Measurements from ENCODE around the gene WASHC4.

The WASHC4 gene

DNA sequence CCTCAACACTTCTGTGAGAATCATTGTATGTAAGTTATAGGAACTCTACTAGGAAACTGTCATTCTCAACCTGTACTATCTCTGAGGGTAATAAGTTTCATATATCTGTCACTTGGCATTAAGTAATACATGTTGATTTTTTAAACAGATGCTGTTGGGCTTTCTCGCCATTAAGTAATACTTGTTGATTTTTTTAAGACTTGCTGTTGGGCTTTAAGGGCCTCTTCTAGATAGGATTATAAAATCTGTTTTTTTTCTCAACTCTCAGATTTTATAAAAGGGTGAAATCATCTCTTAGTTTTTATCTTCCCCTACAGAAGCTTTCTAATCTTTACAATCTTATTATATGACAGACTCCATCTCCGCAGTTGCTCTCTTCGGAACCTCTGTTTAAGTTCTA is 5.6 kb downstream of the WASHC4 start:
- Histone ChIP-seq H3K27me3 (ENCODE audit: control insufficient read depth, insufficient read depth, low read length) (no peaks in the 10 kb centered on the region), H3K4me1 (ENCODE audit: control insufficient read depth, insufficient read depth, low read length) (no peaks in the 10 kb centered on the region), H3K4me3 (ENCODE audit: low read length) (no peak overlapping the region), H3K36me3 (ENCODE audit: control insufficient read depth, insufficient read depth, low read length) (peaks cover 5% of the 10 kb centered on the region; the same call in 1 of the 2 replicates), H3K9me3 (ENCODE audit: control insufficient read depth, insufficient read depth, low read length) (no peaks in the 10 kb centered on the region), H3K27ac (ENCODE audit: low read length) (no peak overlapping the region)
- no peak for DNase-seq (ENCODE audit: low read depth, low spot score)
- no CpG with 5 or more reads among the region's 3 CpGs for WGBS (ENCODE audit: insufficient coverage, insufficient read length)

DNA sequence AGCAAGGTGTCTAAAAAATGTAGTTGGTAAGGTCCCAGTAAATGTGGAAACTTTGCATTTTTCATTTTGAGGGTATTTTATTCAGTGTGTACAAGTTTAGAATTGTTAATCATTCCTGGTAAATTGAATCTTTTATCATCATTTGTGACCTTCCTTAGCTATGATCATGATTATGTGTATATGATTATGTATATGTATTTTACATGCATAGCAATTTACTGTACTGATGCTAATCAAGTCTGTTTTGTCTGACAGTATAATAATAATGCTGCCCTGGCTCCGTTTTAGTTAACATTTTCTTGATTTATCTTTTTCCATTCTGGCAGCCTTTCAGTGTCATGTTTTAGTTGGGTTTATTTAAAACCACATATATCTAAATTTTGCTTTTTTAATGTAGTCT is 9.4 kb downstream of the WASHC4 start:
- no peaks in the 10 kb centered on the region for H3K4me1 ChIP-seq (ENCODE audit: control insufficient read depth, insufficient read depth, low read length)
- no CpG with 5 or more reads among the region's 1 CpG for WGBS (ENCODE audit: insufficient coverage, insufficient read length)
- H3K4me3 ChIP-seq (ENCODE audit: low read length), result no peak overlapping the region
- H3K9me3 ChIP-seq (ENCODE audit: control insufficient read depth, insufficient read depth, low read length), result no peaks in the 10 kb centered on the region
- no peaks in the 10 kb centered on the region for H3K27me3 ChIP-seq (ENCODE audit: control insufficient read depth, insufficient read depth, low read length)
- no peak overlapping the region for H3K27ac ChIP-seq (ENCODE audit: low read length)
- peaks cover 5% of the 10 kb centered on the region; the same call in 1 of the 2 replicates for H3K36me3 ChIP-seq (ENCODE audit: control insufficient read depth, insufficient read depth, low read length)
- DNase-seq (ENCODE audit: low read depth, low spot score), result no peak

DNA sequence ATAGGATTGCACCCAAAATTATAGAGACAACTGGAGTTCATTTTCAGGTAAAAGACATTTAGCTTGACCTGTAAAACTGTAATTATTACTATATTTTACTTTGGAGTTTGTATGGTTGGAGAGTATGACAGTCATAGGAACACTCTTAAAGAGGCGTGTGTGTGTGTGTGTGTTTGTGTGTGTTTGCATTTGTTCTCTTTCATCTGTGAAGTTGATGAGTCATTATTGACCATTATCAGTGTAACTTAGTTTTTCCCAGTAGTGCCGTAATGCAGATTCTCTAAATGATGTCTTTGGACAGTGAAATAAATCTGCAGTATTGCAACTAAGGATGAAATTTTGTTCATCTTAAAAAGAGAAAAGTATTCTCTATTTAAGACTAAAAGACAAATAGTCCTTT is 13.0 kb downstream of the WASHC4 start:
- H3K4me1 ChIP-seq (ENCODE audit: control insufficient read depth, insufficient read depth, low read length), result no peaks in the 10 kb centered on the region
- H3K9me3 ChIP-seq (ENCODE audit: control insufficient read depth, insufficient read depth, low read length), result no peaks in the 10 kb centered on the region
- H3K36me3 ChIP-seq (ENCODE audit: control insufficient read depth, insufficient read depth, low read length), result peaks cover 5% of the 10 kb centered on the region; the same call in 1 of the 2 replicates
- WGBS (ENCODE audit: insufficient coverage, insufficient read length), result no CpG with 5 or more reads among the region's 2 CpGs
- DNase-seq (ENCODE audit: low read depth, low spot score), result no peak
- no peak overlapping the region for H3K27ac ChIP-seq (ENCODE audit: low read length)
- H3K27me3 ChIP-seq (ENCODE audit: control insufficient read depth, insufficient read depth, low read length), result no peaks in the 10 kb centered on the region
- no peak overlapping the region for H3K4me3 ChIP-seq (ENCODE audit: low read length)

DNA sequence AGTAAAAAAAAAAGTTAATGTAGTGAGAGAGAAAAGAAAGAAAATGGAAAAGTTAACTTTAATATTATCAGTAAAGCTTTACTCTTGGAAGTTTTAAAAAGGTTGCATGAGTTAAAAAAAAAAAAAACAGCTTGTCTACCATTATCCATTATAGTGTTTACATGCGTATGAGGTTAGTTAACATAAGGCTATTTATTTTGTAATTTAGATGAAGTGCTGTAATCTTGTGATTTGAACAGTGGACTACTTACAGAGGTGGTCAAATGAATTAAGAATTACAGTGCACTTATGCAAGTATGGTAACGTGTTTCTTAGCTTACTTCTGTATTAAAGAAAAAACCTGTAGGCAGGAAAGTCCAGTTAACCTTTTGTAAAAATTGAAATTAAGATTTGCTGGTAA is 30.7 kb downstream of the WASHC4 start:
- no CpG with 5 or more reads among the region's 2 CpGs for WGBS (ENCODE audit: insufficient coverage, insufficient read length)
- no peaks in the 10 kb centered on the region; the same call in 1 of the 2 replicates for H3K36me3 ChIP-seq (ENCODE audit: control insufficient read depth, insufficient read depth, low read length)
- H3K9me3 ChIP-seq (ENCODE audit: control insufficient read depth, insufficient read depth, low read length), result no peaks in the 10 kb centered on the region
- no peak overlapping the region for H3K4me3 ChIP-seq (ENCODE audit: low read length)
- no peaks in the 10 kb centered on the region for H3K27me3 ChIP-seq (ENCODE audit: control insufficient read depth, insufficient read depth, low read length)
- no peaks in the 10 kb centered on the region for H3K4me1 ChIP-seq (ENCODE audit: control insufficient read depth, insufficient read depth, low read length)
- DNase-seq (ENCODE audit: low read depth, low spot score), result no peak
- no peak overlapping the region for H3K27ac ChIP-seq (ENCODE audit: low read length)

DNA sequence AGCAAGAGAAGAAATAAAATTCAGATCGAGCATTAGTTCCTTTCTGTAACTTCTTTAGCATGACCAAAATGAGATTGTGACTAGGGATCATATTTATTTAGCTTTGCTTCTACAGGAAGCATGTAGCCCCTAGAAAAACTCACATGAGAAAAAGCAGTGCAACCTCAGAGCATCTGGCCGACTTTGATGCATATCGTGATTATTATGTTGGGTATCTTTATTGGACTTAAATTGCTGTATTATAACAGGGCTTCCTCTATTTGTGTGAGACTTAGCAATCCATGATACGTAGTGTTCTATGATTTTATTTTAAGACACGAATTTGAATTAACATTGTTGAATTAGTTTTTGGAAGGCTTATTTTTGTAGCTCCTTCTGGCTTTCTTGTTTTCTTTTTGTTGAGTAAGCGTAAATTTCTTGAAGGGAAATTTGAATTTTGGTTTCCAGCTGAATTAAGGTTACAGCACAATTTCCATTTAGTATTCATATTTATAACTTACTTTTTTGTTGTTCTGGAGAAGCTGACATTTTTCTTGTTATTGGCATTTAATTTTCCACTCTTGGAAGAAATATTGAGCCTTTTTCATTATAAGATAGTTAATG is 33.9 kb downstream of the WASHC4 start:
- no peaks in the 10 kb centered on the region for H3K4me1 ChIP-seq (ENCODE audit: control insufficient read depth, insufficient read depth, low read length)
- H3K27me3 ChIP-seq (ENCODE audit: control insufficient read depth, insufficient read depth, low read length), result no peaks in the 10 kb centered on the region
- H3K4me3 ChIP-seq (ENCODE audit: low read length), result no peak overlapping the region
- H3K9me3 ChIP-seq (ENCODE audit: control insufficient read depth, insufficient read depth, low read length), result no peaks in the 10 kb centered on the region
- WGBS (ENCODE audit: insufficient coverage, insufficient read length), result no CpG with 5 or more reads among the region's 6 CpGs
- H3K27ac ChIP-seq (ENCODE audit: low read length), result no peak overlapping the region
- DNase-seq (ENCODE audit: low read depth, low spot score), result no peak
- H3K36me3 ChIP-seq (ENCODE audit: control insufficient read depth, insufficient read depth, low read length), result no peaks in the 10 kb centered on the region; the same call in 1 of the 2 replicates

DNA sequence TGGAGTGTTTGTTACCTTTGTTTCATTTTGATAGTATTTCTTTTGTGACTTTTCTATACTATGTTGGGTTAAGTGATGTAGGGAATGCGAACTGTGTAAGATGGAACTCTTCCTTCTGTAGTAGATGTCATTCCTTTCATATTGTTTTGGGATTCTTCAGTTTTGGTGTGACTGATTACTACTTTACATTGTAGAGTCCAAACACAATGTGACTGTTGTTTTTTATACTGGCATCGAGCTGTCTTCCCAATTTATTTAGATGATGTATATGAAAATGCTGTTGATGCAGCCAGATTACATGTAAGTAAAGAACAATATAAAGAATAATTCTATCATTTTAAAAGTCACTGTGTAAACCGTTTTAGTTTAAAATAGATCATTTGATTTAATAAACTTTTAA is 34.7 kb downstream of the WASHC4 start:
- Histone ChIP-seq H3K27me3 (ENCODE audit: control insufficient read depth, insufficient read depth, low read length) (no peaks in the 10 kb centered on the region), H3K4me3 (ENCODE audit: low read length) (no peak overlapping the region), H3K4me1 (ENCODE audit: control insufficient read depth, insufficient read depth, low read length) (no peaks in the 10 kb centered on the region), H3K9me3 (ENCODE audit: control insufficient read depth, insufficient read depth, low read length) (no peaks in the 10 kb centered on the region), H3K36me3 (ENCODE audit: control insufficient read depth, insufficient read depth, low read length) (no peaks in the 10 kb centered on the region; the same call in 1 of the 2 replicates), H3K27ac (ENCODE audit: low read length) (no peak overlapping the region)
- no CpG with 5 or more reads among the region's 3 CpGs for WGBS (ENCODE audit: insufficient coverage, insufficient read length)
- DNase-seq (ENCODE audit: low read depth, low spot score), result no peak

DNA sequence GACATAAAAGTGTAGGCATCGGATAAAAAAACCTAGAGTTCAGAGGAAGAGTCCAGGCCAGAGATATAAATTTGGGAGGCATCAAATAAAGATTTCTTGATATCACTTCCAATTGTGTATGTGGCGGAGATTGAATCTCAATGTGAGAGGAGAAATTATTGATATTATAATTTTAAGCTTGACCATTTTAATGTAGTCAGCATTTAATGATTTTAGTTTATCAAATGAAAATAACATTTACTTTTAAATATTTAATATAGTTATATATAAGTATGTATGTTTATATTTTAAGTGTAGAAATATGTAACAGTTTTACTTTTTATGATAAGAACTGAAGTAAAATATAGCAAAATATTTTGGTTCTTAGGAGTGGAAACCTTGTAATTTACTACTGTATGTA is 48.7 kb downstream of the WASHC4 start:
- Histone ChIP-seq H3K27me3 (ENCODE audit: control insufficient read depth, insufficient read depth, low read length) (no peaks in the 10 kb centered on the region), H3K9me3 (ENCODE audit: control insufficient read depth, insufficient read depth, low read length) (no peaks in the 10 kb centered on the region), H3K4me3 (ENCODE audit: low read length) (no peak overlapping the region), H3K27ac (ENCODE audit: low read length) (no peak overlapping the region), H3K4me1 (ENCODE audit: control insufficient read depth, insufficient read depth, low read length) (no peaks in the 10 kb centered on the region), H3K36me3 (ENCODE audit: control insufficient read depth, insufficient read depth, low read length) (no peaks in the 10 kb centered on the region; the same call in 1 of the 2 replicates)
- no peak for DNase-seq (ENCODE audit: low read depth, low spot score)
- WGBS (ENCODE audit: insufficient coverage, insufficient read length), result no CpG with 5 or more reads among the region's 2 CpGs

DNA sequence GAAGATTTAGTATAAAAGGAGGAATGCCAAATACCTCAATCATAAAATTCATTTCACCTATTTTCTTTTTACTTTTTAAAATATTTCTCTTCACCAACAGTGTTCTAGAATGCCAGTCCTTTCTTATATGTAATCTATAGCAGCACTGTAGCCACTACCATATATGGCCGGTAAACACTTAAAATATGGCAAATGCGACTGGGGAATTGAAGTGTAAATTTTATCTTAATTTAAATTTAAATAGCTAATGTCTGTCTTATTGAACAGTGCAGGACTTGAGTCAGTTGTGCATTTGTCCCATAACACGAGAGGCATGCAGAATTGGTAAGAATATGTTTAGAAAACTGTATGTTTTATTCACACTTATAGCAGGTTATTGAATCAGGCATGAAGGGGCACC is 50.1 kb downstream of the WASHC4 start:
- H3K9me3 ChIP-seq (ENCODE audit: control insufficient read depth, insufficient read depth, low read length), result no peaks in the 10 kb centered on the region
- WGBS (ENCODE audit: insufficient coverage, insufficient read length), result no CpG with 5 or more reads among the region's 3 CpGs
- DNase-seq (ENCODE audit: low read depth, low spot score), result no peak
- H3K27ac ChIP-seq (ENCODE audit: low read length), result no peak overlapping the region
- no peaks in the 10 kb centered on the region; the same call in 1 of the 2 replicates for H3K36me3 ChIP-seq (ENCODE audit: control insufficient read depth, insufficient read depth, low read length)
- H3K27me3 ChIP-seq (ENCODE audit: control insufficient read depth, insufficient read depth, low read length), result no peaks in the 10 kb centered on the region
- no peaks in the 10 kb centered on the region for H3K4me1 ChIP-seq (ENCODE audit: control insufficient read depth, insufficient read depth, low read length)
- no peak overlapping the region for H3K4me3 ChIP-seq (ENCODE audit: low read length)

DNA sequence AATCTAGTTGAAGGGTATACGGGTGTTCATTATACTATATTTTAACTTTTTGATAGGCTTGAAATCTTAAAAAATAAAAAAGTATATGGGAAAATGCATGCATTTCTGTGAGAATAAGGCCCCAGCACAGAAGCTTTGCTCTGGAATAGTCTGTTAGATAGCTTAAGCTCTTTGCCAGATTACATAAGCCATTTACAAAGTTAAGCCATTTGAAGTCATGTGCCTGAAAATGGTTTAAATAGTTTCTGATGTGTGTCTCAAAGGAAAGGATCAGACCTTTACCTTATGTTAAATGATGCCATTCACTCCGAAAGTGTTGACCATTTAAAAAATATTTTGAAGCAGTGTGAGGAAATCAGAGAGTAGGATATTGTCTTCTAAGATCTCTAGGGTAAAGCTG is 51.3 kb downstream of the WASHC4 start:
- no CpG with 5 or more reads among the region's 2 CpGs for WGBS (ENCODE audit: insufficient coverage, insufficient read length)

DNA sequence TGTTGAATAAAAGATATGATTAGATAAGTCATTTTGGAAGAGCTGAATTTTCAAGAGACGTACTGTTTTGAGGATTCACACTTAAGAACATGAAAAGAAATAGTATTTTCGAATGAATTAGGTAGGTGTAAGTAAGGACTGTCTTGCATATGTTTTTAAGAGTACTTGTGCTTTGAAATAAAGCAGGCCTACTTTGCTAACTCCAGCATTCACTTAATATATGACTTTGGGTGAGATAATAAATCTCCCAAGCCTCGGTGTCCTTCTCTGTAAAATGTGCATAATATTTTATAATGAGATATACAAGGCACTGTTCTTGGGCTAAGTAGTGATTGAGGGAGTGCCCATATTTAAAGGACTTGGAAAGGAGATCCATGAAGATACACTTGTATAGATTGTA is 54.6 kb downstream of the WASHC4 start:
- Histone ChIP-seq H3K4me1 (ENCODE audit: control insufficient read depth, insufficient read depth, low read length) (no peaks in the 10 kb centered on the region), H3K36me3 (ENCODE audit: control insufficient read depth, insufficient read depth, low read length) (peaks cover 4% of the 10 kb centered on the region; the same call in 1 of the 2 replicates)
- WGBS (ENCODE audit: insufficient coverage, insufficient read length), result 100% methylated on average over 2 of the region's 3 CpGs

More for the DNA sequence above, 51.3 kb downstream of the WASHC4 start:
- H3K4me1 ChIP-seq (ENCODE audit: control insufficient read depth, insufficient read depth, low read length), result no peaks in the 10 kb centered on the region
- no peaks in the 10 kb centered on the region for H3K27me3 ChIP-seq (ENCODE audit: control insufficient read depth, insufficient read depth, low read length)
- H3K9me3 ChIP-seq (ENCODE audit: control insufficient read depth, insufficient read depth, low read length), result no peaks in the 10 kb centered on the region
- DNase-seq (ENCODE audit: low read depth, low spot score), result no peak
- H3K4me3 ChIP-seq (ENCODE audit: low read length), result no peak overlapping the region
- no peaks in the 10 kb centered on the region; the same call in 1 of the 2 replicates for H3K36me3 ChIP-seq (ENCODE audit: control insufficient read depth, insufficient read depth, low read length)
- H3K27ac ChIP-seq (ENCODE audit: low read length), result no peak overlapping the region

DNA sequence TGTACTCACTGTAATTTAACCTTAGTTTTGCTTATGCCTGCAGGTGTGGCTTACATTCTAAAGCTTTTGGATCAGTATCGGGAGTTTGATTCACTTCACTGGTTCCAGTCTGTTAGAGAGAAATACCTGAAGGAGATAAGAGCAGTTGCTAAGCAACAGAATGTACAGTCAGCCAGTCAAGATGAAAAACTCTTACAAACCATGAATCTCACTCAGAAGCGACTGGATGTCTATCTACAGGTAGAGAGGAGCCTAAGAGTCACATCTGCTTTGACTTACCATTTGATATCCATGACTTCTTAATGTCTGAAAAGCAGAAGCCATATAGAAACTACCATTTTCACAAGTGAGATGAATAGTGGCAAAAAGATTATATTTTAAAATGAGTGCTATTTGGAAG is 56.5 kb downstream of the WASHC4 start:
- DNase-seq (ENCODE audit: low read depth, low spot score), result no peak
- Histone ChIP-seq H3K4me3 (ENCODE audit: low read length) (no peak overlapping the region), H3K27me3 (ENCODE audit: control insufficient read depth, insufficient read depth, low read length) (no peaks in the 10 kb centered on the region), H3K9me3 (ENCODE audit: control insufficient read depth, insufficient read depth, low read length) (no peaks in the 10 kb centered on the region), H3K36me3 (ENCODE audit: control insufficient read depth, insufficient read depth, low read length) (peaks cover 4% of the 10 kb centered on the region; the same call in 1 of the 2 replicates), H3K4me1 (ENCODE audit: control insufficient read depth, insufficient read depth, low read length) (no peaks in the 10 kb centered on the region), H3K27ac (ENCODE audit: low read length) (no peak overlapping the region)
- WGBS (ENCODE audit: insufficient coverage, insufficient read length), result no CpG with 5 or more reads among the region's 2 CpGs

More for the DNA sequence above, 54.6 kb downstream of the WASHC4 start:
- no peaks in the 10 kb centered on the region for H3K27me3 ChIP-seq (ENCODE audit: control insufficient read depth, insufficient read depth, low read length)
- no peak for DNase-seq (ENCODE audit: low read depth, low spot score)
- no peak overlapping the region for H3K4me3 ChIP-seq (ENCODE audit: low read length)
- H3K27ac ChIP-seq (ENCODE audit: low read length), result no peak overlapping the region
- no peaks in the 10 kb centered on the region for H3K9me3 ChIP-seq (ENCODE audit: control insufficient read depth, insufficient read depth, low read length)
